GM12878 (cell line): ENCODE measurements around the gene CD207.

ENCODE experiments used
- NFYB ChIP-seq: IDR thresholded peaks from 2 replicates; pipeline ENCODE4 v1.6.1; 2011; ENCODE audit warnings: low read depth, mild to moderate bottlenecking, low read length, improper control_type of control experiment, moderate library complexity; ENCODE audit not compliant: insufficient read depth
- POLR2A ChIP-seq: IDR thresholded peaks from 2 replicates; pipeline ENCODE4 v1.6.1; 2011; ENCODE audit warnings: low read depth, mild to moderate bottlenecking, low read length
- ZBTB11 ChIP-seq: fragments of 450-650 bp; formaldehyde crosslinking; IDR thresholded peaks from 2 replicates; pipeline ENCODE4 v1.5.0; 2022; ENCODE audit warnings: mild to moderate bottlenecking, missing genetic modification characterization
- TF ChIP-seq, protein P1 (sequence below), 3 experiments: IDR thresholded peaks in 2 of 3; conservative IDR thresholded peaks in 1 of 3; 2 replicates each; pipeline ENCODE4 v1.5.1; 2011; ENCODE audit warnings: low read depth in 3 of 3, low read length in 3 of 3, mild to moderate bottlenecking in 3 of 3, control low read depth in 2 of 3, moderate library complexity in 2 of 3, inconsistent platforms in 1 of 3, mixed read lengths in 1 of 3; ENCODE audit not compliant: control insufficient read depth in 2 of 3, insufficient read depth in 1 of 3; ENCODE audit errors: extremely low read depth in 1 of 3

GRCh38 chr2:70833246-70833645 is 2.4 kb downstream of the CD207 start:
- TF ChIP-seq ZBTB11 (no peak), POLR2A (no peak), NFYB (no peak)
- TF ChIP-seq, protein P1, sequence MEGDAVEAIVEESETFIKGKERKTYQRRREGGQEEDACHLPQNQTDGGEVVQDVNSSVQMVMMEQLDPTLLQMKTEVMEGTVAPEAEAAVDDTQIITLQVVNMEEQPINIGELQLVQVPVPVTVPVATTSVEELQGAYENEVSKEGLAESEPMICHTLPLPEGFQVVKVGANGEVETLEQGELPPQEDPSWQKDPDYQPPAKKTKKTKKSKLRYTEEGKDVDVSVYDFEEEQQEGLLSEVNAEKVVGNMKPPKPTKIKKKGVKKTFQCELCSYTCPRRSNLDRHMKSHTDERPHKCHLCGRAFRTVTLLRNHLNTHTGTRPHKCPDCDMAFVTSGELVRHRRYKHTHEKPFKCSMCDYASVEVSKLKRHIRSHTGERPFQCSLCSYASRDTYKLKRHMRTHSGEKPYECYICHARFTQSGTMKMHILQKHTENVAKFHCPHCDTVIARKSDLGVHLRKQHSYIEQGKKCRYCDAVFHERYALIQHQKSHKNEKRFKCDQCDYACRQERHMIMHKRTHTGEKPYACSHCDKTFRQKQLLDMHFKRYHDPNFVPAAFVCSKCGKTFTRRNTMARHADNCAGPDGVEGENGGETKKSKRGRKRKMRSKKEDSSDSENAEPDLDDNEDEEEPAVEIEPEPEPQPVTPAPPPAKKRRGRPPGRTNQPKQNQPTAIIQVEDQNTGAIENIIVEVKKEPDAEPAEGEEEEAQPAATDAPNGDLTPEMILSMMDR (IDR thresholded peaks at IDR 0.05 in 2 of 3, conservative IDR thresholded peaks at IDR 0.05 in 1 of 3; ENCODE audit: control insufficient read depth in 2 of 3, extremely low read depth in 1 of 3, insufficient read depth in 1 of 3, low read depth in 3 of 3, low read length in 3 of 3), result no peak
